ENCODE data around the gene CTXN1.

- TF ChIP-seq CTCF (IDR thresholded peaks at IDR 0.05; ENCODE audit: insufficient read depth, low read length, poor library complexity, severe bottlenecking) (no peak), EZH2phosphoT487 (conservative IDR thresholded peaks at IDR 0.05; ENCODE audit: low read length) (no peak)
Observed at GRCh38 chr19:7919610-7920518, 6.1 kb downstream of the CTXN1 start, which contains the start of gene SNAPC2.
